ENCODE measurements around the gene UGT1A6.

Gene UGT1A6

GRCh38 chr2:233807215-233807865, 114.7 kb downstream of the UGT1A6 start:
- TF ChIP-seq, protein P1, sequence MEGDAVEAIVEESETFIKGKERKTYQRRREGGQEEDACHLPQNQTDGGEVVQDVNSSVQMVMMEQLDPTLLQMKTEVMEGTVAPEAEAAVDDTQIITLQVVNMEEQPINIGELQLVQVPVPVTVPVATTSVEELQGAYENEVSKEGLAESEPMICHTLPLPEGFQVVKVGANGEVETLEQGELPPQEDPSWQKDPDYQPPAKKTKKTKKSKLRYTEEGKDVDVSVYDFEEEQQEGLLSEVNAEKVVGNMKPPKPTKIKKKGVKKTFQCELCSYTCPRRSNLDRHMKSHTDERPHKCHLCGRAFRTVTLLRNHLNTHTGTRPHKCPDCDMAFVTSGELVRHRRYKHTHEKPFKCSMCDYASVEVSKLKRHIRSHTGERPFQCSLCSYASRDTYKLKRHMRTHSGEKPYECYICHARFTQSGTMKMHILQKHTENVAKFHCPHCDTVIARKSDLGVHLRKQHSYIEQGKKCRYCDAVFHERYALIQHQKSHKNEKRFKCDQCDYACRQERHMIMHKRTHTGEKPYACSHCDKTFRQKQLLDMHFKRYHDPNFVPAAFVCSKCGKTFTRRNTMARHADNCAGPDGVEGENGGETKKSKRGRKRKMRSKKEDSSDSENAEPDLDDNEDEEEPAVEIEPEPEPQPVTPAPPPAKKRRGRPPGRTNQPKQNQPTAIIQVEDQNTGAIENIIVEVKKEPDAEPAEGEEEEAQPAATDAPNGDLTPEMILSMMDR (IDR thresholded peaks at IDR 0.05; ENCODE audit: extremely low read depth, missing control alignments), result no peak
- no peak for DNase-seq (ENCODE audit: low spot score)

GRCh38 chr2:233807966-233808935, 115.6 kb downstream of the UGT1A6 start:
- no peak for DNase-seq (ENCODE audit: low spot score)
- TF ChIP-seq, protein P1 (IDR thresholded peaks at IDR 0.05; ENCODE audit: extremely low read depth, missing control alignments), result no peak

DNA sequence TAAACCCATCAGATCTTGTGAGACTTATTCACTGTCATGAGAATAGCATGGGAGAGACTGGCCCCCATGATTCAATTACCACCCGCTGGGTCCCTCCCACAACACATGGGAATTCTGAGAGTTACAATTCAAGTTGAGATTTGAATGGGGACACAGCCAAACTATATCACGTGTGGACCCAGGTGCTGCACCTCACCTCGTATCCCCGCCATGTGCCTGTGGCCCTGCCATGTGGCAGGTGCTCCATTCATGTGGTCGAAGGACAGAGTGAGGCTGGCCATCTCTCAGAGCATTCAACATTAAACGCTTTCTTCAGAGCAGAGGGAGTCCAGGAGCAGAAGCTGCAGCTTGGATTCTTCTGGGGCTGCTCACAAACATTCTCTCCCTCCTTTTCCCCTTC, 117.7 kb downstream of the UGT1A6 start:
- no peak for DNase-seq (ENCODE audit: low spot score)
- TF ChIP-seq, protein P1 (IDR thresholded peaks at IDR 0.05; ENCODE audit: extremely low read depth, missing control alignments), result no peak

GRCh38 chr2:233811087-233811486, 118.4 kb downstream of the UGT1A6 start:
- TF ChIP-seq, protein P1 (IDR thresholded peaks at IDR 0.05; ENCODE audit: extremely low read depth, missing control alignments), result no peak
- DNase-seq (ENCODE audit: low spot score), result no peak

DNA sequence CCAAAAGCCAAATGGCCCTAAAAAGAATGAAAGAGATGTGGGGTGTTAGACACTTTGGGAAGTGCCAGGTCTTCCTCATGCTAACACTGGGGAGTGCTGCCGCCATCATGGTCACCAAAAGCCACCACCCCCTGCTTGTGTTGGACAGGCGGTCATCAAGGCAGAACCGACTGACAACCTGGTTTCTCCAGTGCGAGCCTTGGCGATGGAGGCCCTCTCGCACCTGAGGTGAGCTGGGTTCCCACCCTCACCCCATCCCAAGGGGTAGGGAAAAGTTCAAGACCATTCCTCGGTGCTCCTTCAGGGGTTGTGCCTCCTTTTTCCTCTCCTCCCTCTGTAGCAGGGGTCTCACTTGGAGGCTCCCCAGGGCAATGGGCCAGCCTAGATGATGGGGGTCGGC, 119.0 kb downstream of the UGT1A6 start:
- TF ChIP-seq, protein P1 (IDR thresholded peaks at IDR 0.05; ENCODE audit: extremely low read depth, missing control alignments), result no peak
- no peak for DNase-seq (ENCODE audit: low spot score)

DNA sequence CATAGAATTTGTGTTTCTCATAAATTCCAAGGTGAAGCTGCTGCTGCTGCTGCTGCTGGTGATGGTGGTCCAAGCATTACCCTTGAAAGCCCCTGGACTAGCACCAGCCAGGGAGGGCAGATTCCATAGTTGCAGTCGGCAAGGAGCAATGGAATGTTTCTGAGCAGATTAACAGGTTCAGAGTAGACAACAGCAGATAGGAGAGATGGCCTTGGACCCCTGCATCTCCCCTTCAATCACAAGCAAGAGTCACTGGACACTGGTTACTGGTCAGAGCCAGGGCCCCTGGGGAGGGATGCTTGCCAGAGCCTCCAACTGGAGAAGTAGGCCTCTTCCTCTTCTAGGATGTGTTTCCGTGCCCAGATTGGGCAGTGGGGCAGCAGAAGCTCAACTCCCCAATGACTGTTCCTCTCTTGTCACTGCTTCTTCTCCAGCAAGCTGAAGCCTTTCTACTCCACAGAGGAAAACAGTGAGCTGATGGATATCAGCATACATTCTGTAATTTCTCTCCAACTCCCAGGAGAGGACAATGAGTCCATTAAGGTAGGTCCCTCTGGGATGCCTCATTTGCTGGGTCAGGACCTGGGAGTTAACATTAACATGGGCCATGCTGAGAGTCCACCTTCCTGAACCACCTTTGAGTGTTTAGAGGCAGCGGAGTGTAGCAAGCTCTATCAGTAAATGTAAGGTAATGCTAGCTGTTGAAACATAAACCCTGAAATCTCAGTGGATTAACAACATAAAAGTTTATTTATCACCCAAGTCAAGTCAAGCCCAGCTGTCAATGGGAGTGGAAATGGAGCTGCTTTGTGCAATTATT, 120.8 kb downstream of the UGT1A6 start:
- TF ChIP-seq, protein P1 (IDR thresholded peaks at IDR 0.05; ENCODE audit: extremely low read depth, missing control alignments), result no peak
- no peak for DNase-seq (ENCODE audit: low spot score)

All from GM20000 (cell line).